Measurements from ENCODE around the gene MYT1.
"Not testable (repeated sequence)": the region's sequence is repeated elsewhere in the genome, so short reads cannot be mapped to it uniquely, and the experiment has no call there.

The MYT1 gene

DNA sequence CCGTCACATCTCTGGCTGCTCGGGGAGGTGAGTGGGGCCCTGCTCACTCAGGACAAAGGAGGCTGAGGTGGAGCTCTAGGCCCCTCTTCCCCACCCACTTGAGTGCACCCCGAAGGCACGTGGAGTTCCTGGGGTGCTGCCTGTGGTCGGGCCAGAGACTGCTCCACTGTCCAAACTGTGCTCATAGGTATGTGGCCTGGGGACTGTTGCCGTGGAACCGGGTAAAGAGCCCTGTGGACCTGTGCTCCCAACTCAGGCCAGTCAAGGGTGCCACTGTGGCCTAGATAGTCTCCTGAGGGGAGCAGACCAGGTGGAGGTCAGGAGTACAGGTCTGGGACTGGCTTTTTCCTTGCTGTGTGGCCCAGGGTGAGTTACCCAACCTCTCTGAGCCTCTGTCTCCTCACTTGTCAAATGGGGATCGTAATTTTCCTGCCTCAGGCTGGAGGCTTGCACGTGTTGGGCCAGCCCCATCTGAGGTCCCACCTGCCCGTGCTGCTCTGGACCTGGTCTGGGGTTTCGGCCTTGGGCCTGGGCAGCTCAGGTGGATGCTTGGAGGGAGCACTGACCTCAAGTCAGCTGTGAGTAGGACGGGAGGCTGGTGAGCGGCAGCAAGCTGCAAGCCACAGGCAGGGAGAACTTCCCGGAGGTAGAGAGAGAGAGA, 44.4 kb upstream of the MYT1 start:
- DNase-seq (ENCODE audit: low spot score): no peak
- H3K27ac ChIP-seq: no peak overlapping the region; the same call in 1 of the 2 replicates
- CTCF ChIA-PET: interaction anchor here (0.6 to 4.5 kb wide), 21 partner anchors 18 to 1468 kb away, joined by 3 to 59 read pairs (median 5); partner anchors contain the start of genes C20orf204, LKAAEAR1, OPRL1 and PRPF6
- POLR2A ChIA-PET (ENCODE audit: low non-redundant PET): no interaction called here
- TF ChIP-seq CTCF (conservative IDR thresholded peaks at IDR 0.05; ENCODE audit: low read depth): no peak

DNA sequence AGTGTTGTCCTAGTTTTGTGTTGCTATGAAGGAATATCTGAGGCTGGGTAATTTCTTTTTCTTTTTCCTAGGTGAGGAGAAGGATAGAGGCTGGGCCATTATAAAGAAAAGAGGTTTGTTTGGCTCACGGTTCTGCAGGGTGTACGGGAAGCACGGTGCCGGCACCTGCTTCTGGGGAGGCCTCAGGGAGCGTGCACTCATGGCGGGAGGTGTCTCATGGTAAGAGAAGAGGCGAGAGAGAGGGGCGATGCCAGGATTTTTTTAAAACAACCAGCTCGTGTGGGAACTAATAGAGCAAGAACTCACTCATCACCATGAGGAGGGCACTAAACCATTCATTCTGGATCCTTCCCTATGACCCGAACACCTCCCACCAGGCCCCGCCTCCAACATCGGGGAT, 42.7 kb upstream of the MYT1 start:
- DNase-seq (ENCODE audit: low spot score): no peak
- no peak overlapping the region for H3K27ac ChIP-seq
- CTCF ChIA-PET: interaction anchor here (0.6 to 4.5 kb wide), 11 partner anchors 12 to 148 kb away, joined by 3 to 59 read pairs (median 4); partner anchors contain the start of genes LKAAEAR1, OPRL1 and RGS19
- TF ChIP-seq CTCF (conservative IDR thresholded peaks at IDR 0.05; ENCODE audit: low read depth): no peak
- POLR2A ChIA-PET (ENCODE audit: low non-redundant PET): interaction anchor here (0.7 kb wide), 1 partner anchor 35 kb away, joined by 4 read pairs; no protein-coding TSS in a partner anchor

GRCh38 chr20:64122927-64123326, 41.3 kb upstream of the MYT1 start:
- CTCF ChIA-PET: interaction anchor here (0.6 to 4.5 kb wide), 3 partner anchors 43 to 102 kb away, joined by 3 to 53 read pairs (median 4); no protein-coding TSS in a partner anchor
- POLR2A ChIA-PET (ENCODE audit: low non-redundant PET); DNase-seq (ENCODE audit: low spot score); H3K27ac ChIP-seq: not testable (repeated sequence)

DNA sequence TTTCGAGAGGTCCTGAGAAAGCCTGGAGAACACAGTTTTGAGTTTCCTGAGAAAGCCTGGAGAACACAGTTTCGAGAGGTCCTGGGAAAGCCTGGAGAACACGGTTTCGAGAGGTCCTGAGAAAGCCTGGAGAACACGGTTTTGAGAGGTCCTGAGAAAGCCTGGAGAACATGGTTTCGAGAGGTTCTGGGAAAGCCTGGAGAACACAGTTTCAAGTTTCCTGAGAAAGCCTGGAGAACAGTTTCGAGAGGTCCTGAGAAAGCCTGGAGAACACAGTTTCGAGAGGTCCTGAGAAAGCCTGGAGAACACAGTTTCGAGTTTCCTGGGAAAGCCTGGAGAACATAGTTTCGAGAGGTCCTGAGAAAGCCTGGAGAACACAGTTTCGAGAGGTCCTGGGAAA, 40.7 kb upstream of the MYT1 start:
- H3K27ac ChIP-seq; POLR2A ChIA-PET (ENCODE audit: low non-redundant PET); DNase-seq (ENCODE audit: low spot score): not testable (repeated sequence)
- CTCF ChIA-PET: interaction anchor here (0.7 kb wide), 1 partner anchor 43 kb away, joined by 3 read pairs; no protein-coding TSS in a partner anchor

DNA sequence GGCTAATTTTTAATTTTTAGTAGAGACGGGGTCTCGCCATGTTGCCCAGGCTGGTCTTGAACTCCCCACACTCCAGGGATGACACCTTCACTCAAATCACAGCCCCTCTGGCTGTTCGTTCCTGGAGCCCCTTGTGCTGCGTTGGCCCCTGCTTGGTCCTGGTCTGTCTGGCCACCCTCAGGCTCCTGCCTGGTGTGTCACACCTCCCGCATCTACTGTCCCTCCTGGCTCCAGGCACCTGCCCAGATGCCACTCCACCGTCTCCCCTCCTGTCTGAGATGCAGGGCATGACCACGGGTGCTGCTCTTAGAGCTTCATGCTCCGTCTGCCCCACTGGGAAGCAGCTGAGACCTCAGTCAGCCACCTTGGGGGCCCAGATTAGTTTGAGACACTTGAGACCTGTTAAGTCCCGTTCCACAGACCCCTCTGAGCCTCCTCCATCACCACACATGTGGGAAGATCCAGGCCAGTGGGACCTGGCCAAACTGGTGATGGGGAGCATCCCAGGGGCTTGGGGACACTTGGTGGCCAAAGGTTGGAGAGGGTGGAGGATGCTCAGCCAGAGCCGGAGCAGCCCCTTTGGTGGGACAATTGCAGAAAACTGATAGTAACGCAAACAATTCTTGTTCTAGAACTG, 35.0 kb upstream of the MYT1 start:
- H3K27ac ChIP-seq: no peak overlapping the region
- no peak for TF ChIP-seq CTCF (conservative IDR thresholded peaks at IDR 0.05; ENCODE audit: low read depth)
- POLR2A ChIA-PET (ENCODE audit: low non-redundant PET): no interaction called here
- CTCF ChIA-PET: interaction anchor here (0.6 to 1.0 kb wide), 3 partner anchors 8 to 367 kb away, joined by 3 to 4 read pairs (median 4); no protein-coding TSS in a partner anchor
- no peak for DNase-seq (ENCODE audit: low spot score)

DNA sequence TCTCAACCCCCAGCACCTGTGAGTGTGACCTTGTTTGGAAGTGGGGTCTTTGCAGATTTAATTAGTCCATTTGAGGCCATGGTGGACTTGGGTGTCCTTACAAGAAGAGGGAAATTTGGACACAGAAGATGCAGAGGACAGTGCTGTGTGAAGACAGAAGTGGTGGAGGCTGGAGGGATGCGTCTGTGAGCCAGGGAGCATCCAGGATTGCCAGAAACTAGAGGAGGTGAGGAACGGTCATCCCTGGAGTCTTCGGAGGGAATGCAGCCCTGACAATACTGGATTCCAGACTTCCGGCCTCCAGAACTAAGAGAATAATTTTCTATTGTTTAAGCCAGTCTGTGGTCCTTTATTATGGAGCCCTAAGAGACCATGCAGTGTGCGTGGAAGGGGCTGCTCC, 34.0 kb upstream of the MYT1 start:
- no peak for TF ChIP-seq CTCF (conservative IDR thresholded peaks at IDR 0.05; ENCODE audit: low read depth)
- ChIA-PET CTCF (no interaction called here), POLR2A (ENCODE audit: low non-redundant PET) (no interaction called here)
- H3K27ac ChIP-seq: no peak overlapping the region
- DNase-seq (ENCODE audit: low spot score): no peak

- CTCF ChIA-PET: interaction anchor here (1.0 kb wide), 1 partner anchor 50 kb away, joined by 4 read pairs; the partner anchor contains the start of gene OPRL1
- no peak for DNase-seq (ENCODE audit: low spot score)
- H3K27ac ChIP-seq: no peak overlapping the region
- TF ChIP-seq CTCF (conservative IDR thresholded peaks at IDR 0.05; ENCODE audit: low read depth): no peak
- POLR2A ChIA-PET (ENCODE audit: low non-redundant PET): no interaction called here
These were observed 33.4 kb upstream of the MYT1 start for GRCh38 chr20:64130876-64131275.

Data from RWPE1 (cell line).